ENCODE results near the gene PCBP2.
"Not testable (repeated sequence)": the region's sequence is repeated elsewhere in the genome, so short reads cannot be mapped to it uniquely, and the experiment has no call there.

Gene PCBP2

DNA sequence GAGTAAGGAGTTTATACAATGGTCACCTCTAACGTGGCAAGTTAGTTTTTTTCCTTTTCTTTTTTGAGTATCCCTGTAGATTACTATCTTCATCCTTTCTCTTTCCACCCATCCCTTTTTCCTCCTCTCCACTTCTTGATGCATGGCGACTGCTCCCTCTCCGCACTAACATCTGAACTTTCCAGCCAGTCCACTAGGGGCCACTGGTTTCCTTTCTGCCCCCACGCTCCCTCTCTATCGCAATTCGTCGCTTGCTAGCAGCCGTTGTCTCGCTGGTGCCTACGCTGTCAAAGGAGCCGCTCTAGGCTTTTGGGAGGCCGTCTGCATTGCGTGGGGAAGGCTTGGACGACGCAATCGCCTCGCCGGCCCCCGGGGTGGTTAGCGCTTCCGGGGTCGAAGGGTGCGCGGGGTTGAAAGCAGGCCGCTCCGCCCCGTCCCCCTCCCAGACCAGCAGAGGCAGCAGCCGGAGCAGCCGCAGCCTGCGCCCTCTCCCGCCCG is at the start of gene PCBP2:
Gene PCBP2 (plus strand): TSS at position 442 of the 498 bp plus-strand sequence. CDS start 2,699 bp downstream, outside the sequence.
- DNase-seq, result peak; percentile 96

DNA sequence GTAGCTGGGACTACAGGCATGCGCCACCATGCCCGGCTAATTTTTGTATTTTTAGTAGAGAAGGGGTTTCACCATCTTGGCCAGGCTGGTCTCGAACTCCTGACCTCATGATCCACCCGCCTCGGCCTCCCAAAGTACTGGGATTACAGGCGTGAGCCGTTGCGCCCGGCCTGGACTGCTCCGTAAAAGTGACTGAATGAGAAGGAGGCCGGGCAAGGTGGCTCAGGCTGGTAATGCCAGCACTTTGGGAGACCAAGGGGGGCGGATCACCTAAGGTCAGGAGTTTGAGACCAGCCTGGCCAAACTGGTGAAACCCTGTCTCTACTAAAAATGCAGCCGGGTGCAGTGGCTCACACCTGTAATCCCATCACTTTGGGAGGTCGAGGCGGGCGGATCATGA is 49.6 kb upstream of the PCBP2 start:
- DNase-seq, result not testable (repeated sequence)

DNA sequence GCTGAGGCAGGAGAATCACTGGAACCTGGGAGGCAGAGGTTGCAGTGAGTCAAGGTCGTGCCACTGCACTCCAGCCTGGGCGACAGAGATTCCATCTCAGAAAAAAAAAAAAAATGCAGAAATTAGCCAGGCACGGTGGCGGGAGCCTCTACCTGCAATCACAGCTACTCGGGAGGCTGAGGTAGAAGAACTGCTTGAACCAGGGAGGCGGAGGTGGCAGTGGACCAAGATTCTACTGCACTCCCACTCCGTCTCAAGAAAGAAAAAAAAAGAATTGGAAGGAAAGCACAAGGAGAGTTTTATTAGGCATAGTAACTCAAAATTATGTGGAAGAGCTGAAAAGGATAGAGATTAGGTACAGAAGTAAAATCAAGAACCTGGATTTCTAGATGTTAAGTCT is 49.0 kb upstream of the PCBP2 start:
- no peak for DNase-seq

DNA sequence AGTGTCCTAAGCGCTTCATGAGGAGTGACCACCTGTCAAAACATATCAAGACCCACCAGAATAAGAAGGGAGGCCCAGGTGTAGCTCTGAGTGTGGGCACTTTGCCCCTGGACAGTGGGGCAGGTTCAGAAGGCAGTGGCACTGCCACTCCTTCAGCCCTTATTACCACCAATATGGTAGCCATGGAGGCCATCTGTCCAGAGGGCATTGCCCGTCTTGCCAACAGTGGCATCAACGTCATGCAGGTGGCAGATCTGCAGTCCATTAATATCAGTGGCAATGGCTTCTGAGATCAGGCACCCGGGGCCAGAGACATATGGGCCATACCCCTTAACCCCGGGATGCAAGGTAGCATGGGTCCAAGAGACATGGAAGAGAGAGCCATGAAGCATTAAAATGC is 41.0 kb upstream of the PCBP2 start:
- no peak for DNase-seq

DNA sequence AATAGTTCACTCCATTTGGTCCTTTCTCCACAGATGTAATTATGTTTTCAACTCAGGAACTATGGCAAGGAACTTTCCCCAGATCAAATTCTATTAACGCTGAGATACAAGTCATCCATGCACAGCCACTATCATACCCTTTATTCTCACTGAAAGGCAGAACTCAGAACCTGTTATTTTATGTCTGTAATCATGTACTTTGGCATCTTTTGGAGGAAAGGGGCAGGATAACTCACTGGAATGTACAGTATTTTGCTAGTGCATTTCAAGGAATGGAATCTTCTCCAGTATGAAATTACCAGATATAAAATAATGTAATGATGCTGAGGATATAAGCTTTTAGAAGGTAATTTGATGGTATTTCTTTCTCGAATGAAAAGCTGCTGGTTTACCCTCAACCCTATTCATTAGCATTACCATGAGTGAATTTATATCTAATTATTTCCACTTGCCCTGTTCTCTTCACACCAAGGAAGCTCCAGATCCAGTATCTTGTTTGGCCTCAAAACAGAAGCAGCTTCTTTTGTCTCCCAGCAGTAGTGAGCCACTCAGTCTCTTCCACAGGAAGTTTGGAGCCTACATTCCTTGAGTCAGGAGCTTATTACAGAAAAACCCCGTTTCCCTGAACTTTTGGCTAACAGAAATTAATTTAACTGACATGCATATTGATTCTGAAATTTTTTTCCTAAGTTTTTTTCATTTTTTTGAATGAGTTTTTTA is 38.3 kb upstream of the PCBP2 start:
- peak; percentile 57 for DNase-seq

DNA sequence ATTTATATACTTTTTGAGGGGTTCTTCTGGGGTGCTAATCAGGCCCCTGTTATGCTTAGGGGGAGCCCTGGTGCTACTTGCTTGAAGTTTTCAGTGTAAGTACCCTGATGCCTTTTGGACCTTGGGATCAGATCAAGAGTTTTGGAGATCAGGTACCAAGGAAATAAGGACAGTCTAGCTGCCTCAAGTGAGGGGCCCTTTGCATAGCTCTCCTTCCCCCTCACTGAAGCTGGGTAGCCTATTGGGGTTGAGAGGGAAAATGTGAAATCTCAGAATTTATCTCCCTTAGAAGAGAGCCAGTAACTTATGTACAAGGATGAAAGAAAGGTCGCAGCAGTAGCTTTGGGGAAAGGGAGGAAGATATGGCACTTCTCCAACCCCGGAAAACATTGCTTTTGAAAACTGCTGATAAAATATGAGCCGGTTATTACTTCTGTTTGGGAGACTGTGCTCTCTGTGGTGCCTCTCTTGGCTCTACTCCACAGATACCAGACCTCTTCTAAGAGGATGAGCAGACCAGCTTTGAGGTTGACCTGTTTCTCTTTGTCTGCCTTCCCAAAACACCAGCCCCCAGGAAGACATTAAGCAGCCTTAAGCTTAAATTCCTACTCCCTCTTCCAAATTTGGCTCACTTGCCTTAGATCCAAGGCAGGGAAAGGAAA is 37.0 kb upstream of the PCBP2 start:
- no peak for DNase-seq

DNA sequence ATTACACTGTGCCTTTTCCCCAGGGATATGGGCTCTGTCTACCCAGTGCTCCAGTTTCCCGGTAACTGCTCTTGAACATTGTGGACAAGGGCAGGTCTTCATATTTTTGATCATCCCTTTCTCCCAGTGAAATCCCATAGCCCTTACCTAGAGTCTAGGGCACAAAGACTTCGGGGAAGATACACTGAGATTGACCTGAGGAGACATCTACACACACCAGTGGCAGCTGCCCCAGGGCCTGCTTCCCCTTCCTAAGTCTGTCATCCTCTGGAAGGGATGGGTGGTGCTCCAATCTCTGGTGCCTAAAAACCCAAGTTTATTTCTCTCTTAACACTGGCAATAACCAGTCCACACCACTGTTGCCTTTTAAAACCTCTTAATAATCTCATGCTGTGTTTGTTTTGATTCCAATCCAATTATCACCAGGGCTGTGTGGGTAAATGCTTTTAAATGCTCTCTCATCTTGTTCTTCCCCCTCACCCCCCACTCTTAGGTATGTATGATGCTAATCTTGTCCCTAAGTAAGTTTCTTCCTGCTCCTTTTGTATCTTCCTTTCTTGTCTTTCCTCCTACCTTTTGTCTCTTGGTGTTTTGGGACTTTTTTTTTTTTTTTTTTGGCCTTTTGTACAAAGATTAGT is 36.0 kb upstream of the PCBP2 start:
- not testable (repeated sequence) for DNase-seq

DNA sequence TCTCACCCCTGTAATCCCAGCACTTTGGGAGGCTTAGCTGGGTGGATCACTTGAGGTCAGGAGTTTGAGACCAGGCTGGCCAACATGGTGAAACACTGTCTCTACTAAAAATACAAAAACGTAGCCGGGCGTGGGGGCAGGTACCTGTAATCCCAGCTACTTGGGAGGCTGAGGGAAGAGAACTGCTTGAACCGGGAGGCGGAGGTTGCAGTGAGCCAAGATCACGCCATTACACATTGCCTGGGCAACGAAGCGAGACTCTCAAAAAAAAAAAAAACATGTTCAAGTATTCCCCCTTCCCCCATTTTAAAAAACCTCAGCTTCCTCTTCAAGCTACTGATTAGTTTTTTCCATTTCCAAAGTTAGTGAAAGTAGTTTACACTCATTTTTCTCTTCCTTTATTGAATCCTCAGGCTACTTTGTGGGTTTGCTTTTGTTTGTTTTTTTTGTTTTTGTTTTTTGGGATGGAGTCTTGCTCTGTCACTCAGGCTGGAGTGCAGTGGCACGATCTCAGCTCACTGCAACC is 34.5 kb upstream of the PCBP2 start:
- not testable (repeated sequence) for DNase-seq

DNA sequence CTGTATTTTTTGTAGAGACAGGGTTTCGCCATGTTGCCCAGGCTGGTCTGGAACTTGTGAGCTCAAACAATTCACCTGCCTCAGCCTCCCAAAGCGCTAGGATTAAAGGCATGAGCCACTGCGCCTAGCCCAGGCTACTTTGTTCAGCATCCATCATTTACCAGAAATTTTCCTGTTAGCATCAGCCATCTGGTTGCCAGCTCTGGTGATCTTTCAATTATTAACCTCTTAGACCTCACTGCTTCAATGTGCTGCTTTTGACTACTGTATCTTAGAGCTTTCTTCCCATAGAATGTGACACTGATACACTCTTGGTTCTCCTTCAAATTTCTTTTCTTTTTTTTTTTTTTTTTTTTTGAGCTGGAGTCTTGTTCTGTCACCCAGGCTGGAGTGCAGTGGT is 33.7 kb upstream of the PCBP2 start:
- DNase-seq, result no peak

DNA sequence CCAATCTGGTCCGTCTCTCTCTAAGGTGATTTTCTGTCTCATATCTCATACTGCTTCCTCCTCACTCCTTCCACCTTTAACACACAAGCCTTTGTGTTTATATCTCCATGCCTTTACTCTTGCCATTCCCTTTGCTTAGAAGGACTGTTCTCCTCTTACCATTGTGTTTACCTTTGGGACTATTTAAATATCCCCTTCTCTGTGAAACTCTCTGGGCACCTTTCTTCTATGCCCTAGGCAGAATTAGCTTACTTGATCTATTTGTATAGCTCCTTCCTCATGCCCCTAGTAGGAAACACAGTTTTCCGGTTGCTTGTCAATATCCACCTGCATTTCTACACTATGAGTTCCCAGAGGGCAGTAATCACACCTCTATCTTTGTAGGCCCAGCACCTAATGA is 32.1 kb upstream of the PCBP2 start:
- no peak for DNase-seq

DNA sequence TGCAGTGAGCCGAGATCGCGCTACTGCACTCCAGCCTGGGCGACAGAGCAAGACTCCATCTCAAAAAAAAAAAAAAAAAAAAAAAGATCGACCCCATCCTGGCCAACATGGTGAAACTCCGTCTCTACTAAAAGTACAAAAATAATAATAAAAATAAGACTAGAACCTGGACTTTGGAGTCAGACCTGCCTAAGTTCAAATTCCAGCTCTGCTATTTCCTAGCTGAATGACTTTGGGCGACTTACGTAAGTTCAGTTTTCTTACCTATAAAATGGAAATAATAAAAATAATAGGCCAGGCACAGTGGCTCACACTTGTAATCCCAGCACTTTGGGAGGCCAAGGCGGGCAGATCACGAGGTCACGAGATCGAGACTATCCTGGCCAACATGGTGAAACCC is 29.7 kb upstream of the PCBP2 start:
- not testable (repeated sequence) for DNase-seq

DNA sequence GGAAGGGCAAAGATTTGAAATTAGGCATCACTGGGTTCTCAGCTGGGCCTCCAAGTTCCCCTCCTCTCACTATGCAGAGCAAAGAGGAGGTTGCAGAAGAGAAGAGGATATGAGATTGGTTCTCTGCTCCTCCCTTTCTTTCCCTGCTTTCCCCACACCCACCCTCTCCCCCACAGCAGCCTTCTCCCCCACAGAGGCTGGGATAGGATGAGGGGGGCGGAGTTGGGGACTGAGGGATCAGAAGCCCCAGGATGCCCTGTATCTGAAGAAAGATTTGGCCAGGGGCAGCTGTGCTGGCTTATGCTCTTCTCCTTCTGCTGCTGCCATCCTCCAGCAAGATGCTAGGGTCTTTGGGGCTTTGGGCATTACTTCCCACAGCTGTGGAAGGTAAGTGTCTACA is 28.3 kb upstream of the PCBP2 start, which contains the start of gene AMHR2:
Gene AMHR2 (plus strand): TSS at position 259 of the 400 bp plus-strand sequence. CDS start 80 bp downstream, at position 339.
- no peak for DNase-seq

DNA sequence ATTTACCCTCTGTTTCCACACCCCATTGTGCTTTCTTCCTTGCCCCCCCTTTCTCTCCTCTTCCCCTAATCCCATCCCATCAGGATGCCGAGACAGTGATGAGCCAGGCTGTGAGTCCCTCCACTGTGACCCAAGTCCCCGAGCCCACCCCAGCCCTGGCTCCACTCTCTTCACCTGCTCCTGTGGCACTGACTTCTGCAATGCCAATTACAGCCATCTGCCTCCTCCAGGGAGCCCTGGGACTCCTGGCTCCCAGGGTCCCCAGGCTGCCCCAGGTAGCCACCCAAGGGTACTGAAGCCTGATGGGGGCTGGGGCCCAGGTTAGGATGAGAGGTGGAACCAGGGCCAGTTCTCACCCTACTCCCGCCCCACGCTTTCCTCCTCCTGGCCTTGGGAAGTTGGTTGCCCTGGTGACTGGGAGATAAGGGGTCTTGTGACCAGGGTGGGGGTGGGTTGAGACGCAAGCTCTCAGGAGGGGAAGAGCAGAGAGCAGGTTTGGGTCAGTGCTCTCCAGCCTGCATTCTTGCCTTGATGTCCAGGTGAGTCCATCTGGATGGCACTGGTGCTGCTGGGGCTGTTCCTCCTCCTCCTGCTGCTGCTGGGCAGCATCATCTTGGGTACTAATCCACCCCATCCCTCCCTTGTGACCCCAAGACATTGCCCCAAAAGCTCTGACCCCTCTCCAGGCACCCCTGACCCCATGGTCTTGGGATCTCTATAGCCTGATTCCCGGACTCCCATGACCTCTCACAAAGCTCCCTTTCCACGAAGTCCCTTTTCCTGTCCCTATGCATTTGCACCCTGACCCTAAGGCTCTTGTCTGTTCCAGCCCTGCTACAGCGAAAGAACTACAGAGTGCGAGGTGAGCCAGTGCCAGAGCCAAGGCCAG is 27.0 kb upstream of the PCBP2 start:
- no peak for DNase-seq

DNA sequence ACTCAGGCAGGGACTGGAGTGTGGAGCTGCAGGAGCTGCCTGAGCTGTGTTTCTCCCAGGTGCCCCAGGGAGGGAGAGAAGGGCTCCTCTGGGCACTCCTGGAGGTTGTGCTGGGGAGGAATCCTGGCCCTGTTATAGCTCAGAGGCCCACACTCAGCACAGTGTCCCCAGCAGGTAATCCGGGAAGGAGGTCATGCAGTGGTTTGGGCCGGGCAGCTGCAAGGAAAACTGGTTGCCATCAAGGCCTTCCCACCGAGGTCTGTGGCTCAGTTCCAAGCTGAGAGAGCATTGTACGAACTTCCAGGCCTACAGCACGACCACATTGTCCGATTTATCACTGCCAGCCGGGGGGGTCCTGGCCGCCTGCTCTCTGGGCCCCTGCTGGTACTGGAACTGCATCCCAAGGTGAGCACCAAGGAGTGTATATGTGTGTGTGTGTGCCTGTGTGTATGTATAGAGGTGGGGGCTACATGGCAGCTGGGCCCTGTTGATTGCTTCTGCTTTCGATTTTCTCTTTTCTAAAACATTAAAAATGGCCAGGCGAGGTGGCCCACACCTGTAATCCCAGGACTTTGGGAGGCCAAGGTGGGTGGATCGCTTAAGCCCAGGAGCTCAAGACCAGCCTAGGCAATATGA is 26.3 kb upstream of the PCBP2 start:
- no peak for DNase-seq

DNA sequence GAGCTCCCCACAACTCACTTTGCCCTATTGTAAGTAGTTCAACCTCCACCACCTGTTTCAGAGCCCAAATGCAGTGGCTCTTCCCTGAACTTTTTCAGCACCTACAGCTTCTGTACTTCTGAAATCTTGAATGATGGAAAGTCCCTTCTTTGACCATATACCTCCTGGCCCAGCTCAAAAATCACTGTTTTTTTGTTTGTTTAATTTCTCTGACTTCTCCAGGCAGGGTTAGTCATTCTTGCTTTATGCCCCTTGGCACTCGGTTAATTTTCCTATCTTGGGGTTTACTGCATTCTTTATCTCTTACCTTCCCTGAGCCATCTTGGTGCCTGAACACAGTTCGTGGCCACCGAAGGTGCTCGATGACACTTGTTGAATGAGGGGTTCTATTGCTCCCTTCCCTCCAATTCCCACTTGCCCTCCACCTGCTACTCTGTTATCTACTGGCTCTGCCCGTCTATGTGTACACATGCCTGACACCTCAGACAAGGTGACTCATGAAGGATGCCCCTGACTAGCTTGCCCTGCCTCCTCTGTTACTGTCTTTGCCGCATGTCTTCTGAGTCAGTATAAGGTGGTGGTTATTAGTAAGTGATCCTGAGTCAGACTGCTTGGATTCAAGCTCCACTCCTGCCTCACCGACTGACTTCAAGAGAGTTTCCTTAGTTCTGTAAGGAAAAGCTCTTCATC is 23.9 kb upstream of the PCBP2 start:
- no peak for DNase-seq

DNA sequence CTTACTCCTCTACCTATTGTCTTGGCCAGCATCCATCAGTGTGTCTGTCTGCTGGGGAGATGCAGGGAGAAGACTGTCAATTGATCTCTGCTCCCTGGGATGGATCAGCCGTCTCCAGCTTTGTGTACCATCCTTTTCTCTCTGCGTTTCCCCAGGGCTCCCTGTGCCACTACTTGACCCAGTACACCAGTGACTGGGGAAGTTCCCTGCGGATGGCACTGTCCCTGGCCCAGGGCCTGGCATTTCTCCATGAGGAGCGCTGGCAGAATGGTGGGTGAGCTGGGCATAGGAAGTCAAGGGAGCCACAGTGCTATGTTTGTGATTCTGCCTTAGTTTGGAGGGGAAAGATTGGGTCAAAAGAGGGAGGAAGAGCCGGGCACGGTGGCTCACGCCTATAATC is 23.2 kb upstream of the PCBP2 start:
- DNase-seq, result no peak

DNA sequence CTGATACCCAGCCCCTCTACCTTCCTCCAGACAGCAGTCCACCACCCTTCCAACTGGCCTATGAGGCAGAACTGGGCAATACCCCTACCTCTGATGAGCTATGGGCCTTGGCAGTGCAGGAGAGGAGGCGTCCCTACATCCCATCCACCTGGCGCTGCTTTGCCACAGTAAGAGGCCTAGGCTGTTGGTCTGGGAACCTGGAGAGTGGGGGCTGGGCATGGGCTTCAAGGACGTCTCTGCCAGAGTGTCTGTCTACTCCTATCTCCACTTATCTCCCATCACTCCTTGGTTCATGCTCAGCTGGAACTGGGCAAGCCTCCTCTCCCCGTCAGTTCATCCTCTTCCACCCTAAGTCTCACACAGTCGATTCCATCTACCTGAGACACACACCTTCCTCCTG is 21.8 kb upstream of the PCBP2 start:
- DNase-seq, result no peak

DNA sequence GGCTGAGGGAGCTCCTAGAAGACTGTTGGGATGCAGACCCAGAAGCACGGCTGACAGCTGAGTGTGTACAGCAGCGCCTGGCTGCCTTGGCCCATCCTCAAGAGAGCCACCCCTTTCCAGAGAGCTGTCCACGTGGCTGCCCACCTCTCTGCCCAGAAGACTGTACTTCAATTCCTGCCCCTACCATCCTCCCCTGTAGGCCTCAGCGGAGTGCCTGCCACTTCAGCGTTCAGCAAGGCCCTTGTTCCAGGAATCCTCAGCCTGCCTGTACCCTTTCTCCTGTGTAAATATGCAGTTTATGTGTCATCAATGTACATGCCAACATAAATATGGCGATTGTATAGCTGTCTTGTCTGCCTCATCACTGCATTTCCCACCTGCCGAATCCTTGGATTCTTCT is 20.7 kb upstream of the PCBP2 start:
- no peak for DNase-seq

DNA sequence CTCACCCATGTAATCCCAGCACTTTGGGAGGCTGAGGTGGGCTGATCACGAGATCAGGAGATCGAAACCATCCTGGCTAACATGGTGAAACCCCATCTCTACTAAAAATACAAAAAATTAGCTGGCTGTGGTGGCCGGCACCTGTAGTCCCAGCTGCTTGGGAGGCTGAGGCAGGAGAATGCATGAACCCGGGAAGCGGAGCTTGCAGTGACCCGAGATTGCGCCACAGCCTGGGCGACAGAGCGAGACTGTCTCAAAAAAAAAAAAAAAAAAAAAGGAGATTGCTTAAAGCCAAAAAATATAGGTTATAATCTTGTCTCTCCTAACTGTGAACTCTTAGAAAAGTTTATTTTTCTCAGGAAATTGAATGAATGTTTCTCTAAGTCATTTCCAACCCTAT is 16.6 kb upstream of the PCBP2 start:
- DNase-seq, result not testable (repeated sequence)

DNA sequence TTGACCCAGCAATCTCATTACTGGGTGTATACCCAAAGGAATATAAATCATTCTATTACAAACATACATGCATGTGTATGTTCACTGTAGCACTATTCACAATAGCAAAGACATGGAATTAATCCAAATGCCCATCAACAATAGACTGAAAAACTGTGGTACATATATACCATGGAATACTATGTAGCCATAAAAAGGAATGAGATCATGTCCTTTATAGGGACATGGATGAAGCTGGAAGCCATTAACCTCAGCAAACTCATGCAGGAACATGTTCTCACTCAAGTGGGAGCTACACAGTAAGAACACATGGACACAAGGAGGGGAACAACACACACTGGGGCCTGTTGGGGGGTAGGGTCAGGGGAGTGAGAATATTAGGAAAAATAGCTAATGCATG is 12.3 kb upstream of the PCBP2 start:
- DNase-seq, result not testable (repeated sequence)

All from retina (tissue), 1 donor.